Mesenteric fat pad (tissue), 1 donor: ENCODE results near the gene NAPSA. TPM values are rescaled to one million over a fixed set of nuclear protein-coding genes. Genes with fewer than 3 reads are reported as not detected.
A peak's percentile ranks its signal among the peaks of the same experiment; 100 is the strongest.
"Not testable (repeated sequence)": the region's sequence is repeated elsewhere in the genome, so short reads cannot be mapped to it uniquely, and the experiment has no call there.

Experiments used
- DNase-seq: peaks from one replicate; pipeline ENCODE4 v3.0.0-alpha.2; 2020; ENCODE audit warnings: low spot score
- total RNA-seq: library from RNA; stranded (reverse); fragmentation: NEBNext Ultra II Directional; extraction: Animal tissue kit (Norgen Biotek cat#: 25700); gene quantifications from one replicate; pipeline ENCODE4 v1.2.1, GENCODE V29; 2021
- donor health status: DM: yes; HTN: yes; CAD: no.

Gene NAPSA
- total RNA-seq, 1 donor from 2014 or later, result 0.22 TPM

DNA sequence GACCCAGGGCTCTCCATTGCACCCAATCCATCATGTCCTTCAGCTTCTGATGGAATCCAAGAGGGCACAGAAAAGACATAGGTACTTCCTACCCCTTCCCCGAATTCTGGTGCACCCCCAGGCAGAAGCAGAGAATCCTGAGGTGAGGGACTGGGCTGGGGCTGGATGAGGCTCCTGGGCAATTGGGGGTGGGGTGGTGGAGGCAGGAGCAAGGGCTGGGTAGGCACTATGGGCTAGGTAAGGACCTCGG, 33.5 kb downstream of the NAPSA start:
- no peak for DNase-seq

DNA sequence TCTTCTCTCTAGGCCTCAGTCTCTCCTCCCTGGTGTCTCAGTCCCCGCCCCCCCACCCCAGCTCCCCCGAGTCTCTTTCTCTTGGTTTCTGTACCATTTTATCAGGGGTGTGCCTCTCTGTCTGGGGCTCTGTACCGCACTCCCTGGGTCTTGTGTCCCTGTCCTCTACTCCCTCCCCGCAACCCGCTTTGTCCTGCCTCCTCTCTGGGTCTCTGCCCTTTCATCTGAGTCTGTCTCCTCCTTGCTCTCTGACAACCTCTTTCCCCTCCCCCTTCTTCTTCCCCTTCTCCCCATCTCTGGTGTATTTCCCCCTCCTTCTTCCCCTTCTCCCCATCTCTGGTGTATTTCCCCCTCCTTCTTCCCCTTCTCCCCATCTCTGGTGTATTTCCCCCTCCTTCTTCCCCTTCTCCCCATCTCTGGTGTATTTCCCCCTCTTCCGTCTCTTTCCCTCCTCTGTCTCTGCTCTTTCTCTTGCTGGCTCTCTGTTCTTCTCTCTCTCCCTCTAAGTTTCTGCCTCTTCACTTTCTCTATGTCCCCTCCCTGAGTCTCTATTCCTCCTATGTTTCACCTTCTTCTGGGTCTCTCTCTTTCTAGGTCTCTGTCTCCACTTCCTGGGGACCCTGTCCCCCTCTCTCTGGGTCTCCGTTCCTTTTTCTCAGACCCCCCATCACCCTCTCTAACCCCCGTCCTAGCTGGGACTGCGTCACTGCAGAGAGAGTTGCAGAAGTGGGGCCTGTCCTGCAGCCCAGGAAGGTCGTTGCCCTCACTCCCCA, 34.0 kb downstream of the NAPSA start:
- DNase-seq, result no peak

DNA sequence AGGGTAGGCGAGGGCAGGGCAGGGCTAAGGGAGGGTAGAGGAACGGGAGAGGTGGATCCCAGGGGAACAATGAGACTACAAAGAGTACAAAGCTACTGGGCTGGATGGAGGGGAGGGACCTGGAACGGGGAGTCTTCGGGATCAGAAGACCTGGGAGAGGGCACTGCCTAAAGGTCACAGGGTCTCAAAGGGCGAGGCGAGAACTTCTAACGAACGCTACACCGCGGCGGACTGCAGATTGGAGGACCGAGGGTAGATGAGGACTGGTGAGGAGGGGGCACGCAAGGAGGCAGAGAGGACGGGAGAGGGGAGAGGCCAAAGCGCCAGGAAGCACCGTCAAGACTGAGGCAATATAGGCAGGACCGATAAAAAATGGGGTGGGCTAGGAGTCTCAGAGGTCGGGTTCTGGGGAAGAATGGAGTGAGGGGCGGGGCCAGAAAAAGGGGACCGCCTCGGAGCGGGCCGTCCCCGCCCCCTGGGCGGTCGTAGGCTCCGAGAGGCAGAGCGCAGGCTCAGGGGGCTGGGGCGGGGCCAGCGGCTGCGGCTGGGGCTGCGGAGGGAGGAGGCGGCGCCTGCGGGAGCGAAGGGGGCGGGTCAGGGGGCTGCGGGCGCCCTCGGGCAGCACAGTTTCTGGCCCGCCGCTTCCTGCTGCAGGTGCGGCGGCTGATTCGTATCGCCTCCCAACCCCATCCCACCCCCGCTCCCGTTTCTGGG, 34.9 kb downstream of the NAPSA start:
- DNase-seq, result no peak

DNA sequence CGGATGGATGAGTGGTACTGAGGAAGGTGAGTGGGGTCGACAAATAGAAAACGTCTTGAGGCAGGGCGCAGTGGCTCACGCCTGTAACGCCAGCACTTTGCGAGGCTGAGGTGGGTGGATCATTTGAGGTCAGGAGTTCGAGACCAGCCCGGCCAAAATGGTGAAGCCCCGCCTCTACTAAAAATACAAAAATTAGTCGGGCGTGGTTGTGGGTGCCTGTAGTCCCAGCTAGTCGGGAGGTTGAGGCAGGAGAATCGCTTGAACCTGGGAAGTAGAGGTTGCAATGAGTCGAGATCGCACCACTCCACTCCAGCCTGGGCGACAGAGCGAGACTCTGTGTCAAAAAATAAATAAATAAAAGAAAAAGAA, 35.5 kb downstream of the NAPSA start:
- not testable (repeated sequence) for DNase-seq

DNA sequence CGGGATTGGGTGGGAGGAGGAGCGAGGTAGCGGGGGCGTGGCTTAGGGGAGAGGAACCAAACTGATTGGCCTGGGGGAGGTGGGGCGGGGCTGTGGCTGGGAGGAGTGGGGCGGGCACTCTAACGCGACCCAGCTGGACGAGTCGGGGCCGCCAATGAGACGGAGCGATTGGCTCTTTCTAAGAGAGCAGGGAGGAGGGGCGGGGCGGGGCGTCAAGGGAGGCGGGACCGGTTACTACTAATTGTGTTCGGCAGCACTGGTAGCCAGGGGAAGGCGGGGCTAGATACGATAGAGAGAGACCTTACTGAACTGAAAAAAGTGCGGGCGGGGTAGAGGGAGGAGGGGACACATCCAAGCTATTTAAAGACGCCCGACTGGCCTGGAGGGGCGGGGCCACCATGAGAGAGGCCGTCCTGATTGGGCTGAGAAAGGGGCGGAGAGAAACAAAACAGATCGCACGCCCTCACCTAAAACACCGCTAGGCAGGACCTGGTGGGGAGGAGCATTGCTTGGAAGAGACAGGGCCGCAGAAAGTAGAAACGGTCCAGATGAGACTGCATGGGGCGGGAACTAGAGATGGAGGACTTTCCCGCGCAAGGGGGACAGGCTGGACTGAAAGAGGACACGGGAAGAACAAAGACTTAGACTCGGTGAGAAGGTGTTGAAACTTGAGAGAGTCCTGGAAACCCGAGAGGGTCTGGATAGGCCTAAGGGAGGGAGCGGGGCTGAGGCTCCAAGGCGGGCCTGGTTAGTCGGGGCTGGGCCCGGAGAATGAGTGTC, 36.1 kb downstream of the NAPSA start, which contains the start of gene KCNC3:
KCNC3 (minus strand) TSS at position 232 of the 780 bp plus-strand sequence. CDS start 295 bp downstream, outside the sequence.
- DNase-seq, result peak; percentile 98

DNA sequence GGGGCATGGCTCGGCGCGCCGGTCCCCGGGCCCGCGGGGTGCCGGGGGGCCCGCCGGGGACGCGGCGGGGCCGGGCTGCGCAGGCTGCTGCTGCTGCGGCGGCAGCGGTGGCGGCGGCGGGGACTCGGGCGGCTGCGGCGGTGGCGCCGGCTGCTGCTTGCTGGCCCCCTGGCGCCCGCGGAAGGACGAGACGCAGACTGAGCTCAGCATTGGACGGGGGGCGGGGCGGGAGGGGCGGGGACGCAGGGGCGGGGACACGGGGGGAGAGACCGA, 36.6 kb downstream of the NAPSA start:
- DNase-seq, result no peak

DNA sequence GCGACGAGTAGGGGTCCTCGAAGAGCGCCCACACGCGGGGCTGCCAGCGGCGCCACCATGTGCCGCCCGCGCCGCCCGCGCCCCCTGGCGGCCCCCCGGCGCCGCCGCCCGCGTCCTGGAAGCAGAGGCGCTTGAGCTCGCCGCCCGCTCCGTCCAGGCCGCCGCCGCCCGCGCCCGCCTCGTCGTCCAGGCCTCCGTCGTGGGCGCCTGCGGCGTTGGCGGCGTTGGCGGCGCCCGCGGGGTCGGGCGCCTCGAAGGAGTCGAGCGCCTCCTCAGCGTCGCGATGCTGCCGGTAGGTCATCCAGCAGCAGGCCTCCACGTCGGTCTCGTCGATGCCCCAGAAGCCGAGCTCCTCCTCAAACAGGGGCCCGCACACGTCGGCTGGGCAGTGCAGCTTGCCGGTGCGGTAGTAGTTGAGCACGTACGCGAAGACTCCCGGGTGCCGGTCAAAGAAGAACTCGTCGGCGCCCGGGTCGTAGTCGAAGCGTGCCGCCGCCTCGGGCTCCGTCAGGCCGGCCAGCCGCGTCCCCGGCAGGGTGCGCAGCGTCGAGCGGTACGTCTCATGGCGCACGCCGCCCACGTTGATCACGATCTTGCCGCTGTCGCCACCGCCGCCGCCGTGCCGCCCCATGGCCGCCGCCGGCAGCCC, 37.1 kb downstream of the NAPSA start:
- DNase-seq, result no peak

DNA sequence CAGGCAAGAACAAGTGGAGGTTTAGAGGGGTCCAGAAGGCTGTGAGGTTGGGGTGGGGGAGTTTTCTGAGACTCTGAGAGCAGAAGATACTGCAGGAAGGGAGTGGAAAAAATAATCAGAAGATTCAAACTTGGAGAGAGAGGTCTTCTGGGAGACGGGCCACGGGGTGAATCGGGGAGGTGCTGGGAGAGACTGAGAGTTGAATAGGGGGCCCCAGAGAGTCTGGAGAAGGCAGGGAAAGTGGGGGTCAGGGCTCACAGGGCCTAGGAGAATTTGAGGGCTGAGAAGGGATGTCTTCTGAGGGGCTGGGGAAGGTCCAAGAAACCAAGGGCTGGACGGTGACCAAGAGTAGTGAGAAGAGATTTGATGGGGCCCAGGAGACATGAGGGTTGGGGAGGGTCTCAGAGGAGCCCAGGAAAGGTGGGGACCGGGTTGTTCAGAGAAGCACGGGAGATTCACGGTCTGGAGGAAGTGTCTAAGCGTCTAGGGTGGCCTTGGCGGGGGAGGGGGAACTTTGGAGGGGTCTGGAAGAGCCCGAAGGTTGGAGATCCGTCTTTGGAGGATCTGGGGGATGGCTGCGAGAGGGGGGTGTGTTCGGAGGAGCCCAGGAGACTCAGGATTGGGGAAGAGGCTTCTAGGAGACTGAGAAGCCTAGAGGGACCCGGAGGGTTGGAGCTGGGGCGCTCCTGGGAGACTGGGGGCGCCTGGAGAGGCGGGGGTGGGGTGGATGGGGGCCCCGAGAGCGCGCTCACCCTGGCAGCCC, 37.8 kb downstream of the NAPSA start:
- no peak for DNase-seq

DNA sequence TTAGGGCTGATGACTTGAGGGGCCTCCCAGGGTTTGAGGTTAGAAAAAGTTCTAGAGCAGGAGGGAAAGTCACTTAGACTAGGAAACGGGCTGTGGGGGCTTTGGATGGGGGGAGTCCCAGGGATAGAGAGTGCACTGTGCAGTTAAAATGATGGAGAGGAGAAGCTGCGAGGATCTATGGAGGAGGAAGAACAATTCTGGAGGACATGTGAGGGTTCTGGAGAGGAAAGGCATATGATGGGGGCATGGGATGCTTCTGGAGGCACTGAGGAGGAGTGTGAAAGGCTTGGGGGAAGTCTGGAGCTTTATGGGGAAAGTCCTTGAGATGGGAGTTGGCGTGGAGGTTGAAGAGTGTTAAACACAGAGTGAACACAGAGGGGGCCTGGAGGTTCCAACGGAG, 38.4 kb downstream of the NAPSA start:
- DNase-seq, result no peak

DNA sequence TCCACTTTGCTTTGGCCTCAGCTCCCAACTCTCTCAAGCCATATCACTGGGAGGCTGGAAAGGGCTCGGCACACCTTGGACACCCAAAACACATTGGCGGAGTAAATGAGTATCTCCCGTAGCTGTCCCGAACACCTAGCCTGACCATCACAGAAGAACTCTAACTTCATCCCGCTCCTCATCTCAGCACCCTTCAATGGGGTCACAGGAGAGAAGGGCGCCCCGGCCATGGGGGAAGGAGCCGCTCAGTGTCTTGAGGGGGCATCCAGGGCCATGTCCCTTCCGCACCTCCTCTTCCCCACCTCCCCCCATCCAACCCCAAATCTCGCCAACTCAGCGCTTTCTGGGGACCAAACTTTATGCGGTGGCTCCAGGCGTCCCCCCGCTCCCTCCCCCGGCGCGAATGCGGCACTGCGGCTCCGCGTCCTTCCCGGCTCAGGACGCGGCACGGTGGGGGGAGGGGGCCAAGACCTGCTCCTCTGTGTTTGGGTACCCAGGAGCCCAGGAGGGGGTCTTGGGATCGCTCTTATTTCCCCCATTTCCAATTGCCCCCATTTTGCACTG, 39.3 kb downstream of the NAPSA start:
- DNase-seq, result no peak

DNA sequence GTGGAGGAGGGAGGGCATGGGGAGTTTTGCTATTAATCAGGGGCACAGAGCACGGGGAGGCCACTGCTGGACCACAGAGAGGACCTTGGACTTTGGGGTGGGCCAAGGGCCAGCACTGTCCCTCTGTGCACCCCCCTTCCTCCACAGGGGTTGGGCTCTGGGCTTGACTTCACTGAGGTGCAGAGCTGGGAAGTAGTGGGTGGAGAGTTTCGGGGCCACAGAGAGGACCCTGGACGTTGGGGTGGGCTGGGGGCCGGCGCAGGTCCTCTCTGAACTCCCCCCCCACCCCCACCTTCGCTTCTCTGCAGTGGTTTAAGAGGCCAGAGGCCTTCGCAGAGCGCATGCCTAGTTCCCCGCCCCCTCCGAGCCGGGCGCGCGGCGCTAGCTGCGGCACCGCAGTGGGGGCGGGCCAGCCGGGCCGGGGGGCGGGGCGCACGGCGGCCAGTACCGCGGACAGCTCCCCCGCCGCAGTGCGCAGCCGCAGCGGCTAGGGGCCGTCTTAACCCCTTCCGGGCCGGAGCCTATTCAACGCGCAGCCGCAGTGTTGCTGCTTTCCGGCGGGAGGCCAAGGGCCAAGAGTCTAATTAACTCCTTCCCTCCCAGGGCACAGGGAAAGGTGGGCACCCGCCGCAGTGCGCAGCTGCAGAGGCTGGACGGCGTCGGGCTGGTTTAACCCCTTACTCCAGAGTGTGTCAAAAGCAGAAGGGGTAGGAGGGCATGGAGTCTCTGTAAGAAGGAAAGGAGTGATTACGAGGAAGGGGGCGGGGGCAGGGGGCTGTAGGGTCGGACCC, 39.9 kb downstream of the NAPSA start:
- DNase-seq, result no peak

DNA sequence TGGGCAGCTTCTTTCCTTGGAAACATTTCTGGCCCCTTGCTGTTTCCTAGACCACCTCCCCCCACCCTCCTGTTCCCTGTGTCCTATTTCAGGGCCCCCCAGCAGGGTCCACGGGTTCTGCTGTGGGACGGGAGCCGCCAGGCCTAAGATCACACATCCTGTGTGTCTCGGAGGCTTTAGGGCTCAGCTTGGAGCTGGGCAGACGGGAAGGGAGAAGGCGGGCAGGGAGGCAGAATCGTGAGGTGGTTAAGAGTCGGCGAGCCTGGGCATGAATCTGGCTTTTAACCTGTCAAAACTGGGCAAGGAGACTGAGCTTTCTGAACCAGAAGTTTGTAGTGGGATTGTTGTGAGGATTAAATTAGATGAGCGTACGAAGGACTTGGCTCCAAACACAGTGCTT, 41.1 kb downstream of the NAPSA start:
- no peak for DNase-seq

DNA sequence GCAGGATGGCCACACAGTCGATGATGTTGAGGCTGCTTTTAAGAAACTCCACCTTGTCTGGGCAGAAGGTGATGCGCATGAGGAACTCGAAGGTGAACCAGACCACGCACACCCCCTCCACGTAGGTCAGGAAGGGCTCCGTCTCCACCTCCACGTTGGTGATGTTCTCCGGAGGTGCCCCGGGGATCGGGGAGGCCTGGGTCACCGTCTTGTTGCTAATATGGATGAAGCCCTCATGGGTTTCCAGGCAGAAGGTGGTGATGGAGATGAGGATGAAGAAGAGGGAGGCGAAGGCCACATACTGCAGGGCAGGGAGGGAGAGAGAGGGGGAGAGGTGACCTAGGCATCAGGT, 41.7 kb downstream of the NAPSA start:
- DNase-seq, result no peak

DNA sequence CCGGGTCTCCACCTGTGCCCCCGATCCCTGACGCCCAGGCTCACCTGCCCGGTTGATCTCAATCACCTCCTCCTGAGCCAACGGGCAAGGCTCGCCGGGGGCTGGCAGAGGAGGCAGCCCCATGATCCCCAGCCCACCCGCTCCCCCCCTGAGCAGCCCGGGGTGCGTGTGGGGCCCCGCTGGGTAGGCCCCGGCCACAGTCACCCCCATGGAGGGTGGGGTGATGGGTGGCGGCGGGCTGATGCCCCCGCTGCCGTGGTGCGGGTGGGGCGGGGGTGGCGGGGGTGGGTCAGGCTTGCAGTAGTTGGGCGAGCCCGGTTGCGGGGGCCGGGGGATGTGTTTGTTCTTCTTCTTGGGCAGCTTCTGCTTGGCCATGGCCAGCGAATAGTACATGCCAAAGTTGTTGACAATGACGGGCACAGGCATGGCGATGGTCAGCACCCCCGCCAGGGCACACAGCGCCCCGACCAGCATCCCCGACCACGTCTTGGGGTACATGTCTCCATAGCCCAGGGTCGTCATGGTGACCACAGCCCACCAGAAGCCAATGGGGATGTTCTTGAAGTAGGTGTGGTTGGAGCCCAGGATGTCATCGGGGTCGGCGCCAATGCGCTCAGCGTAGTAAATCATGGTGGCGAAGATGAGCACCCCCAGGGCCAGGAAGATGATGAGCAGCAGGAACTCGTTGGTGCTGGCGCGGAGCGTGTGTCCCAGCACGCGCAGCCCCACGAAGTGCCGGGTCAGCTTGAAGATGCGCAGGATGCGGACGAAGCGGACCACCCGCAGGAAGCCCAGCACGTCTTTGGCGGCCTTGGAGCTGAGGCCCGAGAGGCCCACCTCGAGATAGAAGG, 42.3 kb downstream of the NAPSA start:
- no peak for DNase-seq

DNA sequence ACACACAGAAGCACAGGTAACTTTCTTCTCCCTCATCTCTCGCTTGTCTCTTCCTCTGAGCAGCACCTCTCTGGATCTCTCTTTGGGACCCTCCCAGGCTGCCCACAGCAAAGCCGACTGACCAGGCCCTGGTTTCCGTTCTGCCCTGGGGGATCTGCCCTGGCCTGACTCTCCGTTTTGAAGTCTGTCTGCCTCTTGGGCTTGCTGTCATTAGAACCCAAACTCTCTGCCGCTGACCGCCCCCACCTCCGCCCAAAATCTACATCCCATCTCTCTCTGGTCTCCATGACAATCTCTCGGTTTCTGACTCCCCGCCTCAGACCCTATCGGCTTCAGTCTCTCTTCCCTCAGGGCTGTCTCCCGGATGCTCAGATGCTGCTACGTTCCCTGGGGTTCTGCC, 43.2 kb downstream of the NAPSA start:
- no peak for DNase-seq

DNA sequence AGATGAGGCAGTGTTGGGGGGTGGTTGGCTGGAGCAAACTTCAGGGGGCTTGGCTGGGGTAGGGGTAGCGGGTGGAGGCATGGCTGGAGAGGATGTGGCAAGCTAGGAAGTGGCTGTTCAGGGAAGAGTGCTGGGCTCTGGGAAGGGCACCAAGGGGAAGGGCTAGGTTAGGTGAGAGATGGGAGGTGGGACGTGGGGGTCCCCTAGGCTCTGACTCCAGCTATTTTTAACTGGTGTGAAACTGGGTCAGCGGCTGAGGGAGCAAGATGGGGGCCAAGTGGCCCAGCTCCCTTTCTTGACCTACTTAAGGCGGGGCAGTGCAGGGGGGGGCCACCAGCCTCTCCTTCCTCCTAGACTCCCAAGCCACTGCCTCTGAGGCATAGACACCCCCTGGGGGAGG, 43.6 kb downstream of the NAPSA start:
- no peak for DNase-seq

DNA sequence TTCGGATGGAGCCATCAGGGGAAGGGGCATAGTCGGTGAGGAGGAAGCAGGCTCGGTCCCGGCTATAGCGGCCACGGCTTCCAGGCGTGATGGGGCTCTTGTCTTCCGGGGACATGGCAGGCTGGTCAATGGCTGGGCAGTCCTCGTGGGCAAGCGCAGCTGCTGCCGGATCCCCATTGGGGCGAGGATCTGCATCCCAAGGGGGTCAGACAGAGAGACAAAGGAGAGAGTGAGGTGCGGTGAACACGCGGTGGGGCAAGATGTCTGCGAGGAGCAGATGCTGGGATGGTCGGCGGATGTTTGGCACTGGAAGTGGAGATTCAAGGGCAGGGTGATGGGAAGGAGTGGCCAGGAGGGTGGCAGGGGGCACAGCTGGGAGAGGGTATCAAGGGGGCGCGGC, 44.8 kb downstream of the NAPSA start:
- no peak for DNase-seq

DNA sequence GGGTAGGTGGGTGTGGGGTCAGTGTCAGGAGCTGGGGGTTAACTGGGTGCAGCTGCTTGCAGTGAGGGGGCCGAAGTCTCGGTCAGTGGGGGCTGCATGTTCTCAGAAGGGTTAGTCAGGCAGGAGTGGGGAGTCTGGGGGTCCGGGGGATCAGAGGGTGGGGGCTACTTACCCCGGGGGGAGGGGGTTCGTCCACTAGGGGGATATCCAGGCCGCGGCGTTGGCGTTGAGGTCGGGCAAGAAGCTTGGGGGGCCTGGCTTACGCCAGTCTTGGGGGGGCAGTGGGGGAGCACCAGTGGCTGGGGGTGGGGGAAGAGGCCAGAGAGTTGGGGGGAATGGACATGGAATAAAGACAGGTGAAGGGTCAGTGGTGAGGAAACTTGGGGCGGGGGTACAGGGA, 45.4 kb downstream of the NAPSA start:
- DNase-seq, result no peak

DNA sequence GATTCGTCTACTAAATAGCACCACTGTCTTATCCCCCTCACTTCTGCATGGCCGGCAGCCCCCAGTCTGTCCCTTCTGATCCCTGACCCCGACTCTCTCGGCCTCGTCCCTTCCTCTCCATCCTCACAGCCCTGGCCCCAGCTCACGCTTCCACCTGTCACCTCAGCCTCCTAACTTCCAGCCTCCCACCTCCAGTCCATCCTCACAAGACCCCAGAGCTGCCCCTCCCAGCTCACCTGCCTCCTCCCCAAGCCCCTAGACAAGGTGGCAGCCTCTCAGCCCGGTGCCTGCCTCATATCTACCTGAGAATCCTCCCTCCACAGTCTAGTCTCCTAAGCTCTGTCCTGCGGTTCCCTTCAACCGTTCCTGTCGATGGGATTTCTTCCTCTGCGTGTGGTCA, 46.3 kb downstream of the NAPSA start:
- no peak for DNase-seq
